ENCODE data around the gene SLC45A3.

DNA sequence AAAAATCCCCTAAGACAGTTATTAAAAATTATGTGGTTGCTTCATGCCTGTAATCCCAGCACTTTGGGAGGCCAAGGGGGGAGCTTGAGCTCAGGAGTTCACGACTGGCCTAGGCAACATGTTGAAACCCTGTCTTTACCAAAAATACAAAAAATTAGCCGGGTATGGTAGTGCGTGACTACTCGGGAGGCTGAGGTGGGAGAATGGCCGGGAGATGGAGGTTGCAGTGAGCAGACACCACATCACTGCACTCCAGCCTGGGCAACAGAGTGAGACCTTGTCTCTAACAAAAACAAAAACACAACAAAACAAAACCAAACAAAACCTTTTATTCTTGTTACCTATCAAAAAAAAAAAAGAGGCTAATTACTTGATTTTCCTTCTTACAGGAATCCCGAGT, 50.6 kb downstream of the SLC45A3 start:
- TF ChIP-seq, protein P1, sequence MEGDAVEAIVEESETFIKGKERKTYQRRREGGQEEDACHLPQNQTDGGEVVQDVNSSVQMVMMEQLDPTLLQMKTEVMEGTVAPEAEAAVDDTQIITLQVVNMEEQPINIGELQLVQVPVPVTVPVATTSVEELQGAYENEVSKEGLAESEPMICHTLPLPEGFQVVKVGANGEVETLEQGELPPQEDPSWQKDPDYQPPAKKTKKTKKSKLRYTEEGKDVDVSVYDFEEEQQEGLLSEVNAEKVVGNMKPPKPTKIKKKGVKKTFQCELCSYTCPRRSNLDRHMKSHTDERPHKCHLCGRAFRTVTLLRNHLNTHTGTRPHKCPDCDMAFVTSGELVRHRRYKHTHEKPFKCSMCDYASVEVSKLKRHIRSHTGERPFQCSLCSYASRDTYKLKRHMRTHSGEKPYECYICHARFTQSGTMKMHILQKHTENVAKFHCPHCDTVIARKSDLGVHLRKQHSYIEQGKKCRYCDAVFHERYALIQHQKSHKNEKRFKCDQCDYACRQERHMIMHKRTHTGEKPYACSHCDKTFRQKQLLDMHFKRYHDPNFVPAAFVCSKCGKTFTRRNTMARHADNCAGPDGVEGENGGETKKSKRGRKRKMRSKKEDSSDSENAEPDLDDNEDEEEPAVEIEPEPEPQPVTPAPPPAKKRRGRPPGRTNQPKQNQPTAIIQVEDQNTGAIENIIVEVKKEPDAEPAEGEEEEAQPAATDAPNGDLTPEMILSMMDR (IDR thresholded peaks at IDR 0.05): no peak
- no peak for TF ChIP-seq POLR2A (IDR thresholded peaks at IDR 0.05)

Data from esophagus squamous epithelium (tissue), 4 donors.